ENCODE results near the gene CDYL2. TPM values are rescaled to one million over a fixed set of nuclear protein-coding genes. Genes with fewer than 3 reads are reported as not detected.

Gene CDYL2
- total RNA-seq, 2 experiments from 2014 or later, result 0.98 to 2.5 TPM

- intact Hi-C loops (cut with micrococcal nuclease; ENCODE audit: unreplicated experiment), result no loop called here
- TF ChIP-seq, protein P1, sequence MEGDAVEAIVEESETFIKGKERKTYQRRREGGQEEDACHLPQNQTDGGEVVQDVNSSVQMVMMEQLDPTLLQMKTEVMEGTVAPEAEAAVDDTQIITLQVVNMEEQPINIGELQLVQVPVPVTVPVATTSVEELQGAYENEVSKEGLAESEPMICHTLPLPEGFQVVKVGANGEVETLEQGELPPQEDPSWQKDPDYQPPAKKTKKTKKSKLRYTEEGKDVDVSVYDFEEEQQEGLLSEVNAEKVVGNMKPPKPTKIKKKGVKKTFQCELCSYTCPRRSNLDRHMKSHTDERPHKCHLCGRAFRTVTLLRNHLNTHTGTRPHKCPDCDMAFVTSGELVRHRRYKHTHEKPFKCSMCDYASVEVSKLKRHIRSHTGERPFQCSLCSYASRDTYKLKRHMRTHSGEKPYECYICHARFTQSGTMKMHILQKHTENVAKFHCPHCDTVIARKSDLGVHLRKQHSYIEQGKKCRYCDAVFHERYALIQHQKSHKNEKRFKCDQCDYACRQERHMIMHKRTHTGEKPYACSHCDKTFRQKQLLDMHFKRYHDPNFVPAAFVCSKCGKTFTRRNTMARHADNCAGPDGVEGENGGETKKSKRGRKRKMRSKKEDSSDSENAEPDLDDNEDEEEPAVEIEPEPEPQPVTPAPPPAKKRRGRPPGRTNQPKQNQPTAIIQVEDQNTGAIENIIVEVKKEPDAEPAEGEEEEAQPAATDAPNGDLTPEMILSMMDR (conservative IDR thresholded peaks at IDR 0.05; ENCODE audit: low read length), result no peak
- no peak for TF ChIP-seq EZH2phosphoT487 (IDR thresholded peaks at IDR 0.05; ENCODE audit: borderline replicate concordance, low read depth, low read length)
- Histone ChIP-seq H3K79me2 (ENCODE audit: insufficient read depth, low read depth, low read length) (no peaks in the 10 kb centered on the region), H2AFZ (ENCODE audit: low read length) (no peak overlapping the region), H3K36me3 (ENCODE audit: insufficient read depth, low read length) (no peaks in the 10 kb centered on the region), H3K4me2 (ENCODE audit: low read length) (no peak overlapping the region), H3K9me3 (ENCODE audit: low read length) (no peaks in the 10 kb centered on the region), H3K4me1 (ENCODE audit: insufficient read depth, low read length, poor library complexity, severe bottlenecking) (no peaks in the 10 kb centered on the region), H3K27ac (ENCODE audit: low read depth, low read length, poor library complexity, severe bottlenecking) (no peak overlapping the region), H4K20me1 (ENCODE audit: insufficient read depth, low read length) (no peaks in the 10 kb centered on the region), H3K9me2 (ENCODE audit: insufficient read depth, low read length) (no peaks in the 10 kb centered on the region), H3K4me3 (ENCODE audit: low read depth, low read length, poor library complexity, severe bottlenecking) (no peak overlapping the region)
- no TSS peak for BruUV-seq (replicated peaks)
- DNase-seq (ENCODE audit: low spot score), result no peak
- ChIA-PET POLR2A (no interaction called here), CTCF (ENCODE audit: unreplicated experiment) (no interaction called here)
Observed at GRCh38 chr16:80585764-80586163, 218.6 kb downstream of the CDYL2 start.

GRCh38 chr16:80583466-80583865 lies 220.9 kb downstream of the CDYL2 start:
- Histone ChIP-seq H3K9me3 (ENCODE audit: low read length) (no peaks in the 10 kb centered on the region), H3K79me2 (ENCODE audit: insufficient read depth, low read depth, low read length) (no peaks in the 10 kb centered on the region), H4K20me1 (ENCODE audit: insufficient read depth, low read length) (no peaks in the 10 kb centered on the region), H3K27ac (ENCODE audit: low read depth, low read length, poor library complexity, severe bottlenecking) (no peak overlapping the region), H3K4me2 (ENCODE audit: low read length) (no peak overlapping the region), H3K9me2 (ENCODE audit: insufficient read depth, low read length) (no peaks in the 10 kb centered on the region), H3K4me3 (ENCODE audit: low read depth, low read length, poor library complexity, severe bottlenecking) (no peak overlapping the region), H2AFZ (ENCODE audit: low read length) (no peak overlapping the region), H3K36me3 (ENCODE audit: insufficient read depth, low read length) (no peaks in the 10 kb centered on the region), H3K4me1 (ENCODE audit: insufficient read depth, low read length, poor library complexity, severe bottlenecking) (no peaks in the 10 kb centered on the region)
- TF ChIP-seq EZH2phosphoT487 (IDR thresholded peaks at IDR 0.05; ENCODE audit: borderline replicate concordance, low read depth, low read length), result no peak
- TF ChIP-seq, protein P1 (conservative IDR thresholded peaks at IDR 0.05; ENCODE audit: low read length), result no peak
- ChIA-PET POLR2A (no interaction called here), CTCF (ENCODE audit: unreplicated experiment) (no interaction called here)
- intact Hi-C loops (cut with micrococcal nuclease; ENCODE audit: unreplicated experiment), result no loop called here
- no TSS peak for BruUV-seq (replicated peaks)
- no peak for DNase-seq (ENCODE audit: low spot score)

DNA sequence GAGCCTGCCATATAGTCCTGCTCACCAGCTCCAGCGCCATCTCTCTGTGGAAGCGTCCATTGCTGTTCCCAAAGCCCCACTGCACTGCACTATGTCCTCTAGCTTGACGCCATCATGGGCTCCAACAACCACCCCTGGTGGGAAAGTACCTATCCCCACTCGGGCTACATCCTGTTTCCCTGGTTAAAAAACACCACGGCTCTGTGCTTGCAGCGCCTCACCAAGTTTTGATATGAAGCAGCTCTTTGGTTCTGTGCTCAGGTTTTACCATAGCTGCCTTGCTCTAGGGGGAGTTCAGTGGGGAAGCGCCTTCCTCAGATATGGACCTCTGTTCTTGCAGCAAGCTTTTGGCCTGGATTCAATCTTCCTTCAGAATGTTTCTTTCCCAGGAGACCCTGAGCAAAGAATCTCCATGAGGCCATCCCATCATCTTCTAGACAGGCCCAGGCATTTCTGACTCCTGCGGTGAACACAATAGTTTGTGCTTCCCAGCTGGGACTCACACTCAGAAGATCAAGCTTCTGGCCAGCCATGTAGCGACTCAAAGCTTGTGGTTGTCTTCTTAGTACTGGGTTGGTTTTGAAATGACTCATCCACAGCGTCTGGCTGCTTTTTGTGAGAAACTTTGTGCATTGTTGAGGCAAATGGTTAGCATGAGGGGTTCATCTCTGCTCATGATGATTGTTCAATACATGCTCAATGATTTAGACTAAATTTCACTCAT lies 224.1 kb downstream of the CDYL2 start:
- H3K4me2 ChIP-seq (ENCODE audit: low read length), result no peak overlapping the region
- H3K4me3 ChIP-seq (ENCODE audit: low read depth, low read length, poor library complexity, severe bottlenecking), result no peak overlapping the region

More for the DNA sequence above, 224.1 kb downstream of the CDYL2 start:
- Histone ChIP-seq H3K27ac (ENCODE audit: low read depth, low read length, poor library complexity, severe bottlenecking) (no peak overlapping the region), H3K9me3 (ENCODE audit: low read length) (no peaks in the 10 kb centered on the region), H3K9me2 (ENCODE audit: insufficient read depth, low read length) (no peaks in the 10 kb centered on the region), H3K79me2 (ENCODE audit: insufficient read depth, low read depth, low read length) (no peaks in the 10 kb centered on the region), H3K36me3 (ENCODE audit: insufficient read depth, low read length) (no peaks in the 10 kb centered on the region), H2AFZ (ENCODE audit: low read length) (no peak overlapping the region), H3K4me1 (ENCODE audit: insufficient read depth, low read length, poor library complexity, severe bottlenecking) (no peaks in the 10 kb centered on the region), H4K20me1 (ENCODE audit: insufficient read depth, low read length) (no peaks in the 10 kb centered on the region)
- CTCF ChIA-PET (ENCODE audit: unreplicated experiment), result no interaction called here
- BruUV-seq (replicated peaks), result no TSS peak
- no peak for DNase-seq (ENCODE audit: low spot score)
- POLR2A ChIA-PET, result interaction anchor here (0.7 kb wide), 1 partner anchor 212 kb away, joined by 5 read pairs; no protein-coding TSS in a partner anchor
- intact Hi-C loops (cut with micrococcal nuclease; ENCODE audit: unreplicated experiment), result no loop called here
- TF ChIP-seq, protein P1 (conservative IDR thresholded peaks at IDR 0.05; ENCODE audit: low read length), result no peak
- no peak for TF ChIP-seq EZH2phosphoT487 (IDR thresholded peaks at IDR 0.05; ENCODE audit: borderline replicate concordance, low read depth, low read length)
